ENCODE data around the gene ABR.

Gene ABR

DNA sequence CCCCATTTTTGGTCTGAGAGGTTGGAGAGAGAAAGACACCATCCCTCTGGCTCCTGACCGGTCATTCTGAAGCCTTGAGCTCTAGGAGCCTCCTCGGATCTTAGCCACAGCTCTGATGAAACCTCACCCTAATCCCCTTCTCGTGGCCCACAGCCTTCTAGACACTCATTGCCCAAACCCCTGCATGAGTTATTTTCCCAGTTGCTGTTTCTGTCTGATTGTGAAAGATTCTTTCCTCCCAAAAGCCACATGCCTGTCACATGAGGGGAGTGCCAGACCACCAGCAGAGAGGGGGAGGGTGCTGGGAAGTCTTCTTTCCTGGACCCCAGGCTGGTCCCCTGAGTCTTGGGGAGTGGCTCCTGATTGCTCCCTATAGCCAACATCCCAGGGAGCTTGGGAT, 17.6 kb upstream of the ABR start:
- Histone ChIP-seq H3K27ac (ENCODE audit: poor library complexity, severe bottlenecking) (no peak overlapping the region), H3K4me1 (ENCODE audit: insufficient read depth, poor library complexity, severe bottlenecking) (no peaks in the 10 kb centered on the region), H3K36me3 (ENCODE audit: low read depth) (no peaks in the 10 kb centered on the region), H3K27me3 (ENCODE audit: insufficient read depth, poor library complexity, severe bottlenecking) (no peaks in the 10 kb centered on the region), H3K9me3 (ENCODE audit: severe bottlenecking) (no peaks in the 10 kb centered on the region), H3K4me3 (ENCODE audit: severe bottlenecking) (no peak overlapping the region)
- TF ChIP-seq, protein P1, sequence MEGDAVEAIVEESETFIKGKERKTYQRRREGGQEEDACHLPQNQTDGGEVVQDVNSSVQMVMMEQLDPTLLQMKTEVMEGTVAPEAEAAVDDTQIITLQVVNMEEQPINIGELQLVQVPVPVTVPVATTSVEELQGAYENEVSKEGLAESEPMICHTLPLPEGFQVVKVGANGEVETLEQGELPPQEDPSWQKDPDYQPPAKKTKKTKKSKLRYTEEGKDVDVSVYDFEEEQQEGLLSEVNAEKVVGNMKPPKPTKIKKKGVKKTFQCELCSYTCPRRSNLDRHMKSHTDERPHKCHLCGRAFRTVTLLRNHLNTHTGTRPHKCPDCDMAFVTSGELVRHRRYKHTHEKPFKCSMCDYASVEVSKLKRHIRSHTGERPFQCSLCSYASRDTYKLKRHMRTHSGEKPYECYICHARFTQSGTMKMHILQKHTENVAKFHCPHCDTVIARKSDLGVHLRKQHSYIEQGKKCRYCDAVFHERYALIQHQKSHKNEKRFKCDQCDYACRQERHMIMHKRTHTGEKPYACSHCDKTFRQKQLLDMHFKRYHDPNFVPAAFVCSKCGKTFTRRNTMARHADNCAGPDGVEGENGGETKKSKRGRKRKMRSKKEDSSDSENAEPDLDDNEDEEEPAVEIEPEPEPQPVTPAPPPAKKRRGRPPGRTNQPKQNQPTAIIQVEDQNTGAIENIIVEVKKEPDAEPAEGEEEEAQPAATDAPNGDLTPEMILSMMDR (IDR thresholded peaks at IDR 0.05; ENCODE audit: poor library complexity, severe bottlenecking): no peak
- ATAC-seq (ENCODE audit: low read depth) (no peak), DNase-seq (ENCODE audit: low spot score) (no peak)

DNA sequence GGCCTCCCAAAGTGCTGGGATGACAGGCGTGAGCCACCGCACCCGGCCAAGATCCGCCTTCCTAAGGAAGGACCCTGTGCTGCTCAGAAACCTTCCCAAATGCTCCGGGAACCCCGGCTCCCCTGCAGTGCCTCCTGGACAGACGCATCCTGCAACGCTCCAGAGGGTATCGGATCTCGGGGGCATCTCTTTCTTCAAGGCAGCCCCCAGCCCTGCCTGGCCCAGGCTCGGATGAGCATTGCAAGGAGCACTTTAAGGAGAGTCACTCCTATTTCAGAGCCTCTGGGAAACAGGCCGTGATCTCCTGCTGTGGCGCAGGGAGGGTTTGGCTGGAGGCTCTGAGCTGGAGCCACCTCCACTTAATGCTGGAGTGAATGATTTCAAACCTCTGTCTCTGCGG, 17.2 kb upstream of the ABR start:
- no peak overlapping the region for H3K4me3 ChIP-seq (ENCODE audit: severe bottlenecking)
- TF ChIP-seq, protein P1 (IDR thresholded peaks at IDR 0.05; ENCODE audit: poor library complexity, severe bottlenecking): no peak
- no peak overlapping the region for H3K27ac ChIP-seq (ENCODE audit: poor library complexity, severe bottlenecking)
- H3K36me3 ChIP-seq (ENCODE audit: low read depth): no peaks in the 10 kb centered on the region
- DNase-seq (ENCODE audit: low spot score): no peak
- H3K9me3 ChIP-seq (ENCODE audit: severe bottlenecking): no peaks in the 10 kb centered on the region
- no peak for ATAC-seq (ENCODE audit: low read depth)
- H3K4me1 ChIP-seq (ENCODE audit: insufficient read depth, poor library complexity, severe bottlenecking): no peaks in the 10 kb centered on the region
- H3K27me3 ChIP-seq (ENCODE audit: insufficient read depth, poor library complexity, severe bottlenecking): no peaks in the 10 kb centered on the region

DNA sequence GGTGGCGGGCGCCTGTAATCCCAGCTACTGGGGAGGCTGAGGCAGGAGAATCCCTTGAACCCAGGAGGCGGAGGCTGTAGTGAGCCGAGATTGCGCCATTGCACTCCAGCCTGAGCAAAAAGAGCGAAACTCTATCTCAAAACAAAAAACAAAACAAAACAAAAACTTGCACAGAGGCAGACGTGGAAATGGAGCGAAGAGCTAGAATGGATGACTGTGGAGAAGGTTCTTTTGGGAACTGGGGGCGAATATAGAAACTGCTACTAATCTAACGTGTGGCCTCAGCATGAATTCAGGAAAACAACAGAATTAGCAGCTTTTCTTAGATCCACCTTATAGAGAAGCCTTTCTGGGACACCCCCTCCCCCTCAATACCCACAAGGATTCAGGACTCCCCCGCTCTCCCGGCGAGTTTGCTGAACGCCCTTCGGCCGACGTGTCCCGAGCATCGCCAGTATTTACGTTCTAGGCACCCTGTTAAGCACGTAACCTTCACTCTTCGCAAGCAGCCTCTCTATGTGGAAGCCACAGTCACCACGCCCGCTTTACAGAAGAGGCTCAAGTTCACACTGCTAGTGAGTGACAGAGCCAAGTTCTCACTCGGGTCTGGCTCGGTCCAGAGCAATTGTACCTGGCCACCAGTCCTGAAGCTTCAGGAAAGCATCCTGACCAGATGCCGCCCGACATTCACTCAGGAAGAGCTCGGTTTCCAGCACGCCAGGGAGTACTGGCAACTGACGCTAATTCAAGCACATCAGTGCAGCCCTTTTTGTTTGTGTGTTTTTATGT, 13.3 kb upstream of the ABR start:
- Histone ChIP-seq H3K4me1 (ENCODE audit: insufficient read depth, poor library complexity, severe bottlenecking) (no peaks in the 10 kb centered on the region), H3K9me3 (ENCODE audit: severe bottlenecking) (no peaks in the 10 kb centered on the region), H3K4me3 (ENCODE audit: severe bottlenecking) (no peak overlapping the region), H3K27ac (ENCODE audit: poor library complexity, severe bottlenecking) (no peak overlapping the region), H3K36me3 (ENCODE audit: low read depth) (no peaks in the 10 kb centered on the region), H3K27me3 (ENCODE audit: insufficient read depth, poor library complexity, severe bottlenecking) (peaks cover 14% of the 10 kb centered on the region)
- ATAC-seq (ENCODE audit: low read depth) (no peak), DNase-seq (ENCODE audit: low spot score) (no peak)
- TF ChIP-seq, protein P1 (IDR thresholded peaks at IDR 0.05; ENCODE audit: poor library complexity, severe bottlenecking): no peak

DNA sequence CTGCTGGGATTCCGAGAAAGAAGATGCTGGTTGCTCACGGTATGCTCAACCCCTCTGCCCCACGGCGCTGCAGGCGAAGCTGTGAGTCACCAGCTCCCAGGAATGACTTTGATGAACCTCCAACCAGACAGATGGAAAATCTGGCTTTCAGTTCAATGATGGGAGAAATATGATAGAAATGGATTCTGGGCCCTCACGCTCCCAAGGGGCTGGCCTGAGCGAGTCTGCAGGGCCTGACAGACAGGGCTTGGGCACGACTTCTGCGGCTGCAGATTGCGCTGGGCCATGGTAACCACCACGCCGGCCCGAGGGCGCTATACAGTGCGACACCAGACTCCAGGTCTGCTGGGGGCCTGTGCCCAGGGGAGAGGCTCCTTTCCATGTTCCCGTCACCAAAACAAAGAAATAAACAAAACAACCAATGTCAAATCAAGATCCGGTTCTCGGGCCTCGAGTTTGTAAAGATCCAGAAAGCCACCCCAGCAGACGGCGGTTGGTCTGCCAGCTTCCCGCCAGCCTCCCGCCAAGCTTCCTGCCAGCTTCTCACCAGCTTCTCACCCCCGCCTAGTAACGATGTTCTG, 11.1 kb upstream of the ABR start:
- H3K27ac ChIP-seq (ENCODE audit: poor library complexity, severe bottlenecking): no peak overlapping the region
- DNase-seq (ENCODE audit: low spot score) (no peak), ATAC-seq (ENCODE audit: low read depth) (peak; percentile 22; the same call in 1 of the 3 replicates)

More for the DNA sequence above, 11.1 kb upstream of the ABR start:
- no peaks in the 10 kb centered on the region for H3K36me3 ChIP-seq (ENCODE audit: low read depth)
- no peaks in the 10 kb centered on the region for H3K9me3 ChIP-seq (ENCODE audit: severe bottlenecking)
- no peaks in the 10 kb centered on the region for H3K4me1 ChIP-seq (ENCODE audit: insufficient read depth, poor library complexity, severe bottlenecking)
- TF ChIP-seq, protein P1 (IDR thresholded peaks at IDR 0.05; ENCODE audit: poor library complexity, severe bottlenecking): no peak
- H3K27me3 ChIP-seq (ENCODE audit: insufficient read depth, poor library complexity, severe bottlenecking): peaks cover 14% of the 10 kb centered on the region
- H3K4me3 ChIP-seq (ENCODE audit: severe bottlenecking): no peak overlapping the region
